HG02678 (cell line): ENCODE measurements around the gene SLC49A4.

Experiments
- ATAC-seq: cut with Tn5 transposase; IDR thresholded peaks from one replicate; pipeline ENCODE4 v1.9.1; 2021; ENCODE audit warnings: mild to moderate bottlenecking, moderate library complexity; ENCODE audit not compliant: unreplicated experiment

Gene SLC49A4

GRCh38 chr3:122785231-122785630, 9.6 kb upstream of the SLC49A4 start:
- ATAC-seq, result no peak

- no peak for ATAC-seq
Measured at GRCh38 chr3:122786066-122786465, 8.8 kb upstream of the SLC49A4 start.

GRCh38 chr3:122787872-122788271, 7.0 kb upstream of the SLC49A4 start:
- ATAC-seq, result no peak

- no peak for ATAC-seq
Measured at GRCh38 chr3:122789585-122790273, 5.1 kb upstream of the SLC49A4 start.

GRCh38 chr3:122793568-122794416, 1.1 kb upstream of the SLC49A4 start, which contains the start of gene HSPBAP1:
Gene HSPBAP1 (minus strand): TSS chr3:122793831. CDS start chr3:122793680, 151 bp downstream.
- peak; percentile 75 for ATAC-seq

- no peak for ATAC-seq
Measured at GRCh38 chr3:122794483-122794778, 438 bp upstream of the SLC49A4 start.

- no peak for ATAC-seq
Measured at GRCh38 chr3:122795674-122796195, 866 bp downstream of the SLC49A4 start.

- no peak for ATAC-seq
Measured at GRCh38 chr3:122797291-122797690, 2.4 kb downstream of the SLC49A4 start.

GRCh38 chr3:122799322-122799721, 4.5 kb downstream of the SLC49A4 start:
- no peak for ATAC-seq

GRCh38 chr3:122800031-122800430, 5.2 kb downstream of the SLC49A4 start:
- ATAC-seq, result no peak

- ATAC-seq, result no peak
Measured at GRCh38 chr3:122800706-122801237, 5.9 kb downstream of the SLC49A4 start.

- no peak for ATAC-seq
Measured at GRCh38 chr3:122802323-122802722, 7.5 kb downstream of the SLC49A4 start.

- ATAC-seq, result no peak
Measured at GRCh38 chr3:122803977-122804376, 9.1 kb downstream of the SLC49A4 start.

- no peak for ATAC-seq
Measured at GRCh38 chr3:122810734-122811133, 15.9 kb downstream of the SLC49A4 start.

- ATAC-seq, result no peak
Measured at GRCh38 chr3:122816587-122816986, 21.7 kb downstream of the SLC49A4 start.

- ATAC-seq, result no peak
Measured at GRCh38 chr3:122824465-122825381, 29.9 kb downstream of the SLC49A4 start.

GRCh38 chr3:122825460-122825859, 30.6 kb downstream of the SLC49A4 start:
- ATAC-seq, result no peak

- ATAC-seq, result no peak
Measured at GRCh38 chr3:122826278-122826677, 31.4 kb downstream of the SLC49A4 start.

- no peak for ATAC-seq
Measured at GRCh38 chr3:122828281-122828680, 33.4 kb downstream of the SLC49A4 start.

GRCh38 chr3:122835590-122835989, 40.7 kb downstream of the SLC49A4 start:
- no peak for ATAC-seq

- no peak for ATAC-seq
Measured at GRCh38 chr3:122843604-122844003, 48.7 kb downstream of the SLC49A4 start.
